Hepatocyte (in vitro differentiated cells): ENCODE results near the gene BLACAT1.

Experiments
- CTCF ChIP-seq: fragments of 200-600 bp; sonication (generic); IDR thresholded peaks from 2 replicates; pipeline ENCODE4 v1.5.1; 2016; ENCODE audit warnings: antibody characterized with exemption, mild to moderate bottlenecking; ENCODE audit not compliant: poor library complexity
- EZH2 ChIP-seq: fragments of 200-600 bp; sonication (generic); IDR thresholded peaks from 2 replicates; pipeline ENCODE4 v1.6.1; 2016; ENCODE audit warnings: antibody characterized with exemption, mild to moderate bottlenecking, borderline replicate concordance
- EZH2phosphoT487 ChIP-seq: fragments of 200-600 bp; sonication (generic); IDR thresholded peaks from one replicate; pipeline ENCODE4 v1.6.1; 2018; ENCODE audit warnings: antibody characterized with exemption, mild to moderate bottlenecking, low read depth, moderate library complexity; ENCODE audit not compliant: unreplicated experiment, severe bottlenecking

DNA sequence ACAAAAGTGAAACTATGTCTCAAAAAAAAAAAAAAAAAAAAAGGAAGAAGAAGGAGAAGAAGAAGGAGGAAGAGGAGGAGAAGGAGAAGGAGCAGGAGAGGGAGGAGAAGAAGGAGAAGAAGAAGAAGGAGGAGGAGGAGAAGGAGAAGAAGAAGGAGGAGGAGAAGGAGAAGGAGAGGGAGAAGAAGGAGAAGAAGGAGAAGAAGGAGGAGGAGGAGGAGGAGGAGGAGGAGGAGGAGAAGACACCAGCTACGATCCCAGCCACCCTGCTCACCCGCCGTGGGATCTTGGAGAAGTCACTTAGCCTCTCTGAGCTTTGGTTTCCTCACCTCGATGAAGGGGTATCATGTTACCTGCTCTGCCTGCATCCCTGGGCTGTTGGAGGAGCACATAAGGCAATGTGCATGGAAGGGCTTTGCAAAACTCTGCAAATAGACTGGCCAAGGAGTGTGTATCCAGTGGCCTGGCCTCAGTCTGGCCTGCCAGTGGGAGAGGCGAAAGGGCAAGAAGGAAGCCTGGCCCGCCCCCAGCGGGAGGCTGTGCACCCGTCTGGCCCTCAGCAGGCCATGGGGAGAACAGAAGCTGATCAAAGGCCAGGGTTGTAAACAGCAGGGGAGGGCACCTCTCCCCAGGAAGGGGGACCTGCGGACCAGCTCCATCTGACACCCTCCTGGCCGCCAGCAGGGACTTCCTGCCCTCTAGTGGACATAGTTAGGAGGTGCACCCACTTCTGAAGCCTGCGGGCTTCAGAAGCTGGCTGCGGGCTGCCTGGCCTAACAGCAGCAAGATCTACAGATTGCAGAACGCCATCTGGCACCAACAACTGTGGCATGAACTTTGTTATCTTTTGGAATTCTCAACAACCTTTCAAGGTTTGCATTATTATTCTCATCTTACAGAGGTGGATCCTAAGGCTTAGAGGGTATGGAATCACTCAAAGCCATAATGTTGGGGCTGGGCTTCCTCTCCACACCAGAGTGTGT is 29.4 kb upstream of the BLACAT1 start:
- TF ChIP-seq CTCF (peak; percentile 92), EZH2 (no peak), EZH2phosphoT487 (no peak)
